HL-60 (cell line): Measurements from ENCODE around the gene LMO3.

Source experiments
- CTCF ChIP-seq: IDR thresholded peaks from one replicate; pipeline ENCODE4 v1.5.1; 2011; ENCODE audit warnings: low read length, control low read depth, inconsistent platforms; ENCODE audit not compliant: insufficient read depth
- GABPA ChIP-seq: IDR thresholded peaks from 2 replicates; pipeline ENCODE4 v1.6.1; 2012; ENCODE audit warnings: low read depth
- POLR2AphosphoS5 ChIP-seq: IDR thresholded peaks from 2 replicates; pipeline ENCODE4 v1.6.1; 2012; ENCODE audit warnings: low read depth
- REST ChIP-seq: IDR thresholded peaks from 2 replicates; pipeline ENCODE4 v1.6.1; 2012; ENCODE audit warnings: low read depth; ENCODE audit not compliant: insufficient replicate concordance

GRCh38 chr12:16588812-16589211, 17.1 kb downstream of the LMO3 start:
- TF ChIP-seq CTCF (no peak), POLR2AphosphoS5 (no peak), REST (no peak), GABPA (no peak)
